GM12878 (cell line): Measurements from ENCODE around the gene PTPRM. TPM values are rescaled to one million over a fixed set of nuclear protein-coding genes. Genes with fewer than 3 reads are reported as not detected.

ENCODE experiments used
- BMI1 ChIP-seq: fragments of 450-650 bp; IDR thresholded peaks from 2 replicates; pipeline ENCODE4 v1.6.1; 2016; ENCODE audit warnings: mild to moderate bottlenecking, moderate library complexity, borderline replicate concordance
- FOXK2 ChIP-seq: fragments of 450-650 bp; IDR thresholded peaks from 2 replicates; pipeline ENCODE4 v1.6.1; 2017; ENCODE audit warnings: mild to moderate bottlenecking, moderate library complexity
- MEF2B ChIP-seq: fragments of 450-650 bp; IDR thresholded peaks from 2 replicates; pipeline ENCODE4 v1.6.1; 2018; ENCODE audit warnings: mild to moderate bottlenecking, moderate library complexity; ENCODE audit not compliant: partially characterized antibody, poor library complexity, severe bottlenecking
- MYC ChIP-seq: IDR thresholded peaks from 2 replicates; pipeline ENCODE4 v1.6.1; 2011; ENCODE audit warnings: mild to moderate bottlenecking, low read length, moderate library complexity, inconsistent platforms; ENCODE audit not compliant: insufficient read depth, insufficient replicate concordance, insufficient read length, severe bottlenecking
- PAX8 ChIP-seq: fragments of 450-650 bp; IDR thresholded peaks from 2 replicates; pipeline ENCODE4 v1.6.1; 2017; ENCODE audit warnings: mild to moderate bottlenecking, moderate library complexity
- SMAD5 ChIP-seq: IDR thresholded peaks from 2 replicates; pipeline ENCODE4 v1.6.1; 2016; ENCODE audit warnings: antibody characterized with exemption, low read depth
- SPI1 ChIP-seq: IDR thresholded peaks from 2 replicates; pipeline ENCODE4 v1.6.1; 2011; ENCODE audit warnings: low read depth, mild to moderate bottlenecking, low read length, moderate library complexity, borderline replicate concordance; ENCODE audit not compliant: insufficient read depth
- ZNF24 ChIP-seq: fragments of 450-650 bp; IDR thresholded peaks from 2 replicates; pipeline ENCODE4 v1.6.1; 2017; ENCODE audit warnings: antibody characterized with exemption, mild to moderate bottlenecking
- ZNF274 ChIP-seq: IDR thresholded peaks from one replicate; pipeline ENCODE4 v1.8.0; 2011; ENCODE audit not compliant: insufficient read length, insufficient read depth
- ZNF384 ChIP-seq: IDR thresholded peaks from 2 replicates; pipeline ENCODE4 v1.6.1; 2012; ENCODE audit warnings: low read depth, mild to moderate bottlenecking, low read length, improper control_type of control experiment, borderline replicate concordance
- polyA plus RNA-seq, 11 experiments: library from polyadenylated mRNA; depleted of rRNA in 4 of 11; unstranded in 6 of 11; stranded (reverse) in 5 of 11; fragments of >200 nt; fragmentation: Nextera tagmentation in 4 of 11; fragmentation: Illumina TruSeq in 1 of 11; extraction: Ambion mirVana in 4 of 11; extraction: Trizol in 1 of 11; gene quantifications; 1 replicate in 1 of 11; 2 replicates in 10 of 11; pipeline versions ENCODE4 v1.2.1 to v1.2.3, GENCODE V29; 2011 to 2016; ENCODE audit warnings: inconsistent platforms in 2 of 11, missing spikeins in 2 of 11, low read depth in 1 of 11
- total RNA-seq, 4 experiments: library from RNA; depleted of rRNA in 3 of 4; stranded (reverse); fragments of >200 nt in 3 of 4; fragmentation: Illumina TruSeq in 1 of 4; extraction: Trizol in 1 of 4; gene quantifications; 2 replicates each; pipeline versions ENCODE4 v1.2.1 to v1.2.3, GENCODE V29; 2013 to 2021
- TF ChIP-seq, protein P1 (sequence below): IDR thresholded peaks from 2 replicates; pipeline ENCODE4 v1.6.1; 2011; ENCODE audit warnings: low read depth, low read length, improper control_type of control experiment, borderline replicate concordance
- TF ChIP-seq, protein P2 (sequence below): fragments of 450-650 bp; IDR thresholded peaks from 2 replicates; pipeline ENCODE4 v1.6.1; 2017; ENCODE audit warnings: low read depth, mild to moderate bottlenecking, moderate library complexity

The PTPRM gene
- total and polyA plus RNA-seq, 10 of the 15 experiments (the other 5 are each of a cell fraction or from before 2014, with no cell fraction given) = 0.07 to 22.6 (median 0.60) TPM

DNA sequence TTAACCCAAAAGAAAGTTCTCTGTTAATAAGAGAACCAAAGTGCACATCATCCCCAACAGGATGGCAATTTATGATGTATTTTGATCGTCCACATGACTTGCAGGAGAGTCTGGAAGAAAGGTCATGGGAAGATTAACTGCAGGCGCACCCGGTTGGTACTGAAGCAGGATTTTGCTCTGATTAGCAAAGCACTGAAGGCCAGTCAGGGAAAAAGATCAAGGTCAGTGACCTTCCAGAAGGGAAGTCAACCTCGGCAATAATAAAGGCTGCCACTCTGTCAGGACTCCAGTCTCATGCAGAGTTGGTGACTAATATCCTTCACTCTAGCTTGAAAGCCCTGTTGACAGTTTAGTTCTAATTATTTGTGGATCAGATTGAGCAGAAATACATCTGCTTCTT, 609.4 kb downstream of the PTPRM start (continued):
- TF ChIP-seq MYC = no peak
- TF ChIP-seq, protein P1, sequence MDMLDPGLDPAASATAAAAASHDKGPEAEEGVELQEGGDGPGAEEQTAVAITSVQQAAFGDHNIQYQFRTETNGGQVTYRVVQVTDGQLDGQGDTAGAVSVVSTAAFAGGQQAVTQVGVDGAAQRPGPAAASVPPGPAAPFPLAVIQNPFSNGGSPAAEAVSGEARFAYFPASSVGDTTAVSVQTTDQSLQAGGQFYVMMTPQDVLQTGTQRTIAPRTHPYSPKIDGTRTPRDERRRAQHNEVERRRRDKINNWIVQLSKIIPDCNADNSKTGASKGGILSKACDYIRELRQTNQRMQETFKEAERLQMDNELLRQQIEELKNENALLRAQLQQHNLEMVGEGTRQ = no peak
- TF ChIP-seq, protein P2, sequence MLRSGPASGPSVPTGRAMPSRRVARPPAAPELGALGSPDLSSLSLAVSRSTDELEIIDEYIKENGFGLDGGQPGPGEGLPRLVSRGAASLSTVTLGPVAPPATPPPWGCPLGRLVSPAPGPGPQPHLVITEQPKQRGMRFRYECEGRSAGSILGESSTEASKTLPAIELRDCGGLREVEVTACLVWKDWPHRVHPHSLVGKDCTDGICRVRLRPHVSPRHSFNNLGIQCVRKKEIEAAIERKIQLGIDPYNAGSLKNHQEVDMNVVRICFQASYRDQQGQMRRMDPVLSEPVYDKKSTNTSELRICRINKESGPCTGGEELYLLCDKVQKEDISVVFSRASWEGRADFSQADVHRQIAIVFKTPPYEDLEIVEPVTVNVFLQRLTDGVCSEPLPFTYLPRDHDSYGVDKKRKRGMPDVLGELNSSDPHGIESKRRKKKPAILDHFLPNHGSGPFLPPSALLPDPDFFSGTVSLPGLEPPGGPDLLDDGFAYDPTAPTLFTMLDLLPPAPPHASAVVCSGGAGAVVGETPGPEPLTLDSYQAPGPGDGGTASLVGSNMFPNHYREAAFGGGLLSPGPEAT = no peak
- no peak for TF ChIP-seq ZNF384
- no peak for TF ChIP-seq ZNF274
- no peak for TF ChIP-seq ZNF24
- TF ChIP-seq SPI1 = no peak
- no peak for TF ChIP-seq SMAD5
- no peak for TF ChIP-seq PAX8
- no peak for TF ChIP-seq BMI1
- no peak for TF ChIP-seq FOXK2
- no peak for TF ChIP-seq MEF2B
